CD14-positive monocyte (primary cell): ENCODE results near the gene RAB11A. TPM values are rescaled to one million over a fixed set of nuclear protein-coding genes. Genes with fewer than 3 reads are reported as not detected.

Source experiments
- DNase-seq, 3 donors: peaks; one replicate each; pipeline ENCODE4 v3.0.0-alpha.2; 2011 to 2022
- H2AFZ ChIP-seq: 2 replicates; pipeline ENCODE4 v1.6.0; 2012; ENCODE audit warnings: mild to moderate bottlenecking, low read depth, low read length, inconsistent platforms; ENCODE audit not compliant: insufficient read depth, poor library complexity, severe bottlenecking
- H3K27ac ChIP-seq, 2 donors: 1 replicate in 1 of 2; 2 replicates in 1 of 2; pipeline ENCODE4 v1.5.1; 2012 to 2013; ENCODE audit warnings: low read length in 2 of 2, control low read depth in 1 of 2, inconsistent platforms in 1 of 2, low read depth in 1 of 2, mild to moderate bottlenecking in 1 of 2
- H3K27me3 ChIP-seq, 2 donors: one replicate each; pipeline versions ENCODE4 v1.6.0 to v1.6.1; 2011 to 2013; ENCODE audit warnings: low read length in 2 of 2; ENCODE audit not compliant: control insufficient read depth in 2 of 2, insufficient read depth in 2 of 2
- H3K36me3 ChIP-seq, 2 donors: replicated peaks in 1 of 2; 1 replicate in 1 of 2; 2 replicates in 1 of 2; pipeline versions ENCODE4 v1.5.1 to v1.6.1; 2012 to 2013; ENCODE audit warnings: low read length in 2 of 2, control low read depth in 1 of 2, inconsistent platforms in 1 of 2, mild to moderate bottlenecking in 1 of 2; ENCODE audit not compliant: insufficient read depth in 2 of 2, control insufficient read depth in 1 of 2
- H3K4me1 ChIP-seq, 2 donors: 1 replicate in 1 of 2; 2 replicates in 1 of 2; pipeline versions ENCODE4 v1.5.1 to v1.6.1; 2012 to 2013; ENCODE audit warnings: low read length in 2 of 2, control low read depth in 1 of 2, inconsistent platforms in 1 of 2, mild to moderate bottlenecking in 1 of 2, moderate library complexity in 1 of 2; ENCODE audit not compliant: insufficient read depth in 2 of 2, control insufficient read depth in 1 of 2
- H3K4me2 ChIP-seq: replicated peaks from 2 replicates; pipeline ENCODE3; 2012; ENCODE audit warnings: low read length, moderate library complexity, mild to moderate bottlenecking; ENCODE audit not compliant: poor library complexity, severe bottlenecking; ENCODE audit errors: extremely low read depth
- H3K4me3 ChIP-seq, 3 experiments: fragments of 200-600 bp in 1 of 3; sonication (generic) in 1 of 3; replicated peaks in 1 of 3; 1 replicate in 2 of 3; 2 replicates in 1 of 3; pipeline ENCODE4 v1.5.1; 2011 to 2013; ENCODE audit warnings: low read length in 3 of 3, mild to moderate bottlenecking in 3 of 3, control low read depth in 2 of 3, low read depth in 2 of 3, inconsistent platforms in 1 of 3, moderate library complexity in 1 of 3
- H3K79me2 ChIP-seq: 2 replicates; pipeline ENCODE4 v1.6.0; 2012; ENCODE audit warnings: mild to moderate bottlenecking, control low read depth, inconsistent platforms, low read length, moderate library complexity; ENCODE audit not compliant: insufficient read depth
- H3K9ac ChIP-seq: 2 replicates; pipeline ENCODE4 v1.6.0; 2017; ENCODE audit warnings: low read length, mild to moderate bottlenecking; ENCODE audit not compliant: insufficient read depth, poor library complexity, severe bottlenecking
- H3K9me3 ChIP-seq, 2 donors: replicated peaks in 1 of 2; 1 replicate in 1 of 2; 2 replicates in 1 of 2; pipeline versions ENCODE4 v1.5.1 to v1.6.1; 2012 to 2013; ENCODE audit warnings: low read length in 2 of 2, control low read depth in 1 of 2; ENCODE audit not compliant: control insufficient read depth in 1 of 2, insufficient read depth in 1 of 2
- H4K20me1 ChIP-seq: 2 replicates; pipeline ENCODE4 v1.6.0; 2012; ENCODE audit warnings: mild to moderate bottlenecking, low read length, control low read depth, moderate library complexity; ENCODE audit not compliant: insufficient read depth
- H3K27ac Mint-ChIP-seq, 7 donors: one replicate each; pipeline ENCODE4 v1.8.0; 2020; ENCODE audit warnings: mild to moderate bottlenecking in 7 of 7, mixed read lengths in 7 of 7, moderate library complexity in 6 of 7, inconsistent platforms in 2 of 7
- H3K27me3 Mint-ChIP-seq, 3 donors: one replicate each; pipeline ENCODE4 v1.8.0; 2021 to 2022; ENCODE audit warnings: low read depth in 3 of 3, mild to moderate bottlenecking in 3 of 3, mixed read lengths in 3 of 3, moderate library complexity in 3 of 3, inconsistent platforms in 1 of 3
- H3K36me3 Mint-ChIP-seq, 2 donors: one replicate each; pipeline ENCODE4 v1.8.0; 2020; ENCODE audit warnings: mixed read lengths in 2 of 2, inconsistent platforms in 1 of 2, mild to moderate bottlenecking in 1 of 2
- H3K4me1 Mint-ChIP-seq: one replicate; pipeline ENCODE4 v1.8.0; 2020; ENCODE audit warnings: mild to moderate bottlenecking, mixed read lengths
- H3K4me3 Mint-ChIP-seq, 2 donors: one replicate each; pipeline ENCODE4 v1.8.0; 2020; ENCODE audit warnings: mild to moderate bottlenecking in 2 of 2, mixed read lengths in 2 of 2, moderate library complexity in 1 of 2
- H3K9me3 Mint-ChIP-seq, 7 donors: one replicate each; pipeline ENCODE4 v1.8.0; 2020 to 2022; ENCODE audit warnings: mixed read lengths in 7 of 7, mild to moderate bottlenecking in 6 of 7, moderate library complexity in 6 of 7, inconsistent platforms in 2 of 7
- CTCF ChIP-seq: fragments of 200-600 bp; IDR thresholded peaks from one replicate; pipeline ENCODE4 v1.8.0; 2022; ENCODE audit warnings: antibody characterized with exemption, mild to moderate bottlenecking
- WGBS: methylation state at CpG from one replicate; pipeline ENCODE4 v1.1.5; 2013; ENCODE audit warnings: missing lambda C conversion rate; ENCODE audit not compliant: insufficient coverage; 5-methylcytosine and 5-hydroxymethylcytosine counted together
- intact Hi-C, 2 donors: fragments of 100-400 bp; cut with micrococcal nuclease; formaldehyde crosslinking; loops; one replicate each; pipeline versions ENCODE4 v1.15.0 to v1.15.1; 2023
- polyA plus RNA-seq, 3 donors: library from polyadenylated mRNA; depleted of rRNA in 1 of 3; unstranded in 2 of 3; stranded (reverse) in 1 of 3; fragments of 300-500 nt in 2 of 3; fragments of >200 nt in 1 of 3; fragmentation: Illumina TruSeq in 2 of 3; gene quantifications; 1 replicate in 2 of 3; 2 replicates in 1 of 3; pipeline ENCODE4 v1.2.3, GENCODE V29; 2012 to 2021

Gene RAB11A
- polyA plus RNA-seq, 3 donors = 180 to 310 (median 300) TPM

GRCh38 chr15:65919353-65919752, 50.1 kb downstream of the RAB11A start:
- no peaks in the 10 kb centered on the region for H3K9me3 Mint-ChIP-seq
- H4K20me1 ChIP-seq = no peaks in the 10 kb centered on the region
- peaks cover 0 to 2% of the 10 kb centered on the region in 2 donors for H3K36me3 Mint-ChIP-seq
- H3K79me2 ChIP-seq = no peaks in the 10 kb centered on the region
- 98% methylated on average over 9 of the region's 9 CpGs for WGBS
- H3K36me3 ChIP-seq = no peaks in the 10 kb centered on the region
- H3K27me3 ChIP-seq = no peaks in the 10 kb centered on the region
- no peak overlapping the region for H3K4me3 Mint-ChIP-seq
- H3K27me3 Mint-ChIP-seq = peaks cover 1 to 4% (median 2%) of the 10 kb centered on the region in 3 donors
- no peak overlapping the region for H3K27ac Mint-ChIP-seq
- TF ChIP-seq CTCF = no peak
- H3K4me1 ChIP-seq = no peaks in the 10 kb centered on the region
- H3K9me3 ChIP-seq = no peaks in the 10 kb centered on the region
- no peak overlapping the region for H3K27ac ChIP-seq
- H3K4me1 Mint-ChIP-seq = no peaks in the 10 kb centered on the region
- no peak overlapping the region for H3K4me3 ChIP-seq
- DNase-seq = no peak
- H3K4me2 ChIP-seq = no peak overlapping the region
- no peak overlapping the region for H2AFZ ChIP-seq
- intact Hi-C loops = no loop called here
- no peak overlapping the region for H3K9ac ChIP-seq

GRCh38 chr15:65920121-65920520, 50.8 kb downstream of the RAB11A start:
- Histone ChIP-seq H3K27me3 (no peaks in the 10 kb centered on the region), H3K4me1 (no peaks in the 10 kb centered on the region), H3K4me2 (no peak overlapping the region), H3K9ac (no peak overlapping the region), H3K36me3 (no peaks in the 10 kb centered on the region), H3K9me3 (no peaks in the 10 kb centered on the region), H3K27ac (no peak overlapping the region), H4K20me1 (no peaks in the 10 kb centered on the region), H2AFZ (no peak overlapping the region), H3K79me2 (no peaks in the 10 kb centered on the region), H3K4me3 (no peak overlapping the region)
- no peak for DNase-seq
- Mint-ChIP-seq H3K36me3 (peaks cover 0 to 2% of the 10 kb centered on the region in 2 donors), H3K4me3 (no peak overlapping the region), H3K4me1 (no peaks in the 10 kb centered on the region), H3K27me3 (peaks cover 1 to 4% (median 2%) of the 10 kb centered on the region in 3 donors), H3K27ac (peak overlapping the region in 1 of 7 donors; percentile 37), H3K9me3 (no peaks in the 10 kb centered on the region)
- 0% methylated on average over 1 of the region's 1 CpG for WGBS
- intact Hi-C loops = no loop called here
- TF ChIP-seq CTCF = no peak
